Subcutaneous abdominal adipose tissue (tissue), 5 donors: ENCODE data around the gene RBMS1.

Source experiments
- H3K27ac ChIP-seq: one replicate; pipeline ENCODE4 v1.7.0; 2013; ENCODE audit warnings: low read depth, mild to moderate bottlenecking, inconsistent platforms, low read length, moderate library complexity
- H3K27me3 ChIP-seq, 5 donors: one replicate each; pipeline ENCODE4 v1.7.0; 2013; ENCODE audit warnings: low read length in 5 of 5, inconsistent platforms in 1 of 5; ENCODE audit not compliant: control insufficient read depth in 5 of 5, insufficient read depth in 4 of 5
- H3K36me3 ChIP-seq, 5 donors: one replicate each; pipeline ENCODE4 v1.7.0; 2013; ENCODE audit warnings: low read length in 5 of 5; ENCODE audit not compliant: control insufficient read depth in 5 of 5, insufficient read depth in 5 of 5
- H3K4me1 ChIP-seq, 5 donors: one replicate each; pipeline ENCODE4 v1.7.0; 2013; ENCODE audit warnings: low read length in 5 of 5, mild to moderate bottlenecking in 3 of 5, moderate library complexity in 1 of 5; ENCODE audit not compliant: control insufficient read depth in 5 of 5, insufficient read depth in 5 of 5
- H3K4me3 ChIP-seq, 5 donors: one replicate each; pipeline ENCODE4 v1.7.0; 2013; ENCODE audit warnings: low read length in 5 of 5, low read depth in 1 of 5
- H3K9ac ChIP-seq, 5 donors: one replicate each; pipeline ENCODE4 v1.7.0; 2013; ENCODE audit warnings: low read length in 5 of 5, mild to moderate bottlenecking in 4 of 5, moderate library complexity in 3 of 5
- H3K9me3 ChIP-seq, 5 donors: one replicate each; pipeline ENCODE4 v1.7.0; 2013; ENCODE audit warnings: low read length in 5 of 5; ENCODE audit not compliant: control insufficient read depth in 5 of 5
- donor health status: healthy.
- donor health status: healthy.
- donor health status: healthy.
- donor health status: healthy.
- donor health status: healthy.

RBMS1 gene

DNA sequence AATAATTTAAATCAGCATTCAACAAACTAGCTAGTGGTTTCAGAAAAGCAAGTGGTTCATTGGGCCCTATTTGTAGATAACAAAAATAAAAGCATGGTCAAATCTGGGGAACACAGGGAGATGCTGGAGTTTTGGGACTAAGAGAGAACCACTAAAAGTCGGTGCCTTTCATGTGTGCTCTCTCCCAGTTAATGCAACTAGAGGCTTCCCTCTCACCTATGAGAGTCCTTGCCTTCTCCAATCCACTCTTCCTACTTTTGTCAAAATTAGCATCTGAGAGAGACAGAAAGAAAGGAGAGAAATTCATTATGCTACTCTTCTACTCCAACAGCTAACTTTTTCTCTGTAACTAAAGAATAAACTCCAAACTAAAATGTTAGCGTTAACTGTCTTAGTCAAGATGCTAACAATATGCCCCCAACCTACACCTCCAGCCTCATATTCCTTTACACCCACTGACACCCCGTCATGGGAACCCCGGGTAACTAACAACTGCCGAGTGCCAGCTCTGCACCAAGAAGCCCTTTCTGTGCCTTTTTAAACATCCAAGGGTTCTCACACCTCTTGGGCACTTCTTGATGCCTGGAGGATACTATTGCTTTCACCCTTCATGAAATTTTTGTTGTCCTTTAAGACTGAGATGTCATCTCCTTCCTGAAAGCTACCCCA is 133.4 kb downstream of the RBMS1 start:
- peaks cover 0 to 4% (median 0%) of the 10 kb centered on the region in 5 donors for H3K36me3 ChIP-seq
- peaks cover 0 to 29% (median 23%) of the 10 kb centered on the region in 5 donors for H3K4me1 ChIP-seq
- no peaks in the 10 kb centered on the region for H3K27me3 ChIP-seq
- no peak overlapping the region for H3K4me3 ChIP-seq
- H3K9me3 ChIP-seq = peaks cover 0 to 2% (median 0%) of the 10 kb centered on the region in 5 donors
- H3K27ac ChIP-seq = no peak overlapping the region
- no peak overlapping the region for H3K9ac ChIP-seq

DNA sequence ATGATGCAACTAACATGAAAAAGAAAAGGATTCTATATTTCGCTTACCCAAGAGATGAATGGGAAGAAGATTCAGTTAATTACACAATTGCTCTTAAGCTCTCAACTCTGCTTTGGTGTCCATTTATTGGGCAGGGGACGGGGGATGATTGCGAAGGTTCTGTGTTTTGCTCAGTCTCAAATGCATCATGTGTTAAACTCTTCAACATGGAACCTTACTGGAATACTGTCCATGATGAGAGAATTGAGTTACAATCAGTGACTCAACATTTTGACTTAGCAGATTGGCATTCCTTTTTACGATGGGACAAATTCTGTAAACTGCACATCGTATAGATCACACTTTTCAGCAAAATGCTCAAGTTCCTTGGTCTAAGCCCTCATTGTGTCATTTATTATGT is 135.6 kb downstream of the RBMS1 start:
- H3K9me3 ChIP-seq = peaks cover 0 to 2% (median 0%) of the 10 kb centered on the region in 5 donors
- H3K4me1 ChIP-seq = peaks cover 0 to 11% (median 7%) of the 10 kb centered on the region in 5 donors

DNA sequence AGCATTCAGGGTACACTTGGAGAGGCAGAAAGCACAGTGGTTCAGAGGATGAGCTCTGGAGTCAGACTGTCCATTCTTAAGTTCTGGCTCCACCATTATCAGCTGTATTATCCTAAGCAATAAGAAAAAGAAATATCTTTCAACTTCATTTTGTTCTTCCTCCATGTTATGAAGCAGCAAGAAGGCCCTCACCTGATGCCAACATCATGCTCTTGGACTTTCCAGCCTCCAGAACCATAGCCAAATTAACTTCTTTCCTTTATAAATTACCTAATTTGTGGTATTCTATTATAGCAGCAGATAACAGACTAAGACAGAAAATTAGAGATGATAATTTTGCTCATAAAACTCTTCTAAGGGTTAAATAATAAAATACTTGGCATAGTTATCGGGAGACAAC is 137.1 kb downstream of the RBMS1 start:
- peaks cover 0 to 2% (median 0%) of the 10 kb centered on the region in 5 donors for H3K36me3 ChIP-seq
- H3K4me1 ChIP-seq = peaks cover 2 to 9% (median 8%) of the 10 kb centered on the region in 5 donors
- H3K9ac ChIP-seq = no peak overlapping the region
- peaks cover 0 to 2% (median 0%) of the 10 kb centered on the region in 5 donors for H3K9me3 ChIP-seq
- H3K27ac ChIP-seq = no peak overlapping the region
- H3K4me3 ChIP-seq = no peak overlapping the region
- no peaks in the 10 kb centered on the region for H3K27me3 ChIP-seq

More for the DNA sequence above, 135.6 kb downstream of the RBMS1 start:
- Histone ChIP-seq H3K36me3 (peaks cover 0 to 2% (median 0%) of the 10 kb centered on the region in 5 donors), H3K9ac (no peak overlapping the region), H3K4me3 (no peak overlapping the region), H3K27me3 (no peaks in the 10 kb centered on the region), H3K27ac (no peak overlapping the region)

DNA sequence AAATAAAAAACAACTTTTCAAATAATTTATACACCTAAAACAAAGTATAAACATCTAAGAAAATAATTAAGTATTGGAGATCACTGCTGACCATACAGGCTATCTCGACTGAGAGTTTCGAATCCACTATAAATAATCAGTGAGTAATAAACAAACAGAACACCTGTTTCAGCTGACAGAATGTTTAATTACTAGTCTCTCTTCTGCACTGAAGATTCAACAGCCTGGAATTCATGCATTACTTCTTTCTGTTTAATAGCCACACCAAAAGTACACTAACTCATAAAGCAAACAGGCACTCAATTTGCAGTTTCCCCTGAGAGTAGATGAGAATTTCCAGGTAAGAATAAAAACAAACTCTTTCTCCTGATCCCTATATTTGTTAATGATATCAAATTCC is 138.5 kb downstream of the RBMS1 start:
- Histone ChIP-seq H3K27me3 (no peaks in the 10 kb centered on the region), H3K4me1 (peaks cover 2 to 12% (median 10%) of the 10 kb centered on the region in 5 donors), H3K4me3 (no peak overlapping the region), H3K9ac (no peak overlapping the region), H3K27ac (no peak overlapping the region), H3K9me3 (peaks cover 0 to 2% (median 0%) of the 10 kb centered on the region in 5 donors), H3K36me3 (peaks cover 0 to 5% (median under 1%) of the 10 kb centered on the region in 5 donors)

DNA sequence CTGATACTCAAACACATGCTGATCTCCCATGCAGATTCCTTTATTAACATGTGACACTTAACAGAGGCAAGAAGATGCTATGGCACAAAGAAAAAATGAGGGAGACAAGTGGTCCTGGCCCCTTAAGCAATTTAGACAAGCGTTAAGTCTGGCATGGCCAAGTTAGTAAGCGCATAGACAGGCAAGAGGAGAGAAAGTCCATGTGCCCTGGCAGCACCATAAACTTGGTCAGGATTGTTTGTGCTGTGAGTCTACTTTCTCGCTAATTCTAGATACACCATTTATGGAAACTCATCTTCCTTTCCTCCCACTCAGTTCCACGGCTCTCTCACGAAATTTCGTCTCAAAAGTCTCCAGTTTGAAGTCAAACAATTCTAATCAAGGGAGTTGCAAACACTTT is 138.9 kb downstream of the RBMS1 start:
- H3K9me3 ChIP-seq = peaks cover 0 to 2% (median 0%) of the 10 kb centered on the region in 5 donors
- H3K36me3 ChIP-seq = peaks cover 0 to 9% (median 4%) of the 10 kb centered on the region in 5 donors
- no peak overlapping the region for H3K4me3 ChIP-seq
- H3K27me3 ChIP-seq = no peaks in the 10 kb centered on the region
- no peak overlapping the region for H3K27ac ChIP-seq
- no peak overlapping the region for H3K9ac ChIP-seq
- H3K4me1 ChIP-seq = peaks cover 2 to 12% (median 10%) of the 10 kb centered on the region in 5 donors

DNA sequence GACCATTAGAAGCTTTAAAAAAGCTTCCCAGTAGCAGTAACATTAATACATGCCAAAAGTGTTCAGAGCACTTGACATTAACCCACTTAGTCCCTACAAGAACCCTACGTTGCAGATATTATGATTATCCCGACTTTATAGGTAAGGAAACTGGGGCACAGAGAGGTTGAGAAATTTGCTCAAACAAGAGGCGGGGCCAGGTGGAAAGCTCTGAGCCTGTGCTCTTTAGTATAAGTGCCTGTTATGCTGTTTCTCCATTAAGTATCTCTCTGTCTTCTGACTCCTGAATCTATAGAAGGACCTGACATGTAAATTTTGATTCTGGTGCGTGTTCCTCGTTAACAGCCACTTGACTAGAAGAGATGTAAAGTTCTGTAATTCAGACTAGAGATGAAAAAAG is 139.8 kb downstream of the RBMS1 start:
- H3K9me3 ChIP-seq = peaks cover 0 to 2% (median 0%) of the 10 kb centered on the region in 5 donors
- H3K9ac ChIP-seq = no peak overlapping the region
- H3K27me3 ChIP-seq = no peaks in the 10 kb centered on the region
- no peak overlapping the region for H3K27ac ChIP-seq
- peaks cover 0 to 9% (median 4%) of the 10 kb centered on the region in 5 donors for H3K36me3 ChIP-seq
- H3K4me3 ChIP-seq = no peak overlapping the region
- H3K4me1 ChIP-seq = peaks cover 2 to 12% (median 10%) of the 10 kb centered on the region in 5 donors

DNA sequence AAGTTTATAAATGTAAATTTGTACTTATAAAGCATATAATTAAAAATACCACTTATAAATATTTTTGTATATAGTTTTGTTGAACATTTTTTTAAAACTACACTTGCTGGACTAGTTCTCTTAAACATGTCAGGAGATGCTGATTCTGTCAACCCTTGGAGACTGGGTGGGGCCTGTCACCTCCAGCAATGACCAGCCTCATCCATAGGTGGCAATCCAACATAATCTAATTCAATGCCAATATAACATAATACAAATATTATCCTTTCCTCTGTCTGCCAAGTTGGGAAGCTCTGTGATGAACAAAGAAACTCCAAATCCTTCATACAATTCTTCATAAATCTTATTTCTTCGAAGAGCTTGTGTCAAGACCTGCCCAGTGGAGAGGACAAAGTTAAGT is 140.4 kb downstream of the RBMS1 start:
- Histone ChIP-seq H3K4me3 (no peak overlapping the region), H3K36me3 (peaks cover 0 to 9% (median 4%) of the 10 kb centered on the region in 5 donors), H3K9me3 (peaks cover 0 to 2% (median 0%) of the 10 kb centered on the region in 5 donors), H3K27ac (no peak overlapping the region), H3K9ac (no peak overlapping the region), H3K27me3 (no peaks in the 10 kb centered on the region), H3K4me1 (peaks cover 2 to 12% (median 10%) of the 10 kb centered on the region in 5 donors)

DNA sequence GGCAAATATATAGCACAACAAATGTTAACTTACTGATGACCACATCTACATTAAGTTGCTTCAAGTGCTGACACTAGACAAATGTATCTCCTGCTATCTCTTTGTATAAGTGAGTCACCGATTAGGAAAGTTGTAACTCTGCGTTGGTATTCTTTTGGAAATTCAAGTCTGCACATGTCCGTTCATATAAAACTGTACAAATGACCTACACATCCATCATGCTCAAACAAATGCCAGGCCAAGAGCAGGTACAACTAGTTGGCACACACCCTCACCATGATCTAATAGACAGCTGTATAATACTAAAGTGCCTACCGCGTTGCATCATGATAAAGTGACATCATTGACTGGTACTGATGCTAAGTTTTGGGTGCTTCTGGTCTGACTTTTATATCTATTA is 141.1 kb downstream of the RBMS1 start:
- peaks cover 2 to 16% (median 10%) of the 10 kb centered on the region in 5 donors for H3K4me1 ChIP-seq
- no peaks in the 10 kb centered on the region for H3K27me3 ChIP-seq
- peaks cover 0 to 9% (median 4%) of the 10 kb centered on the region in 5 donors for H3K36me3 ChIP-seq
- no peak overlapping the region for H3K4me3 ChIP-seq
- H3K9ac ChIP-seq = no peak overlapping the region
- H3K27ac ChIP-seq = peak overlapping the region; percentile 28
- peaks cover 0 to 2% (median 0%) of the 10 kb centered on the region in 5 donors for H3K9me3 ChIP-seq

DNA sequence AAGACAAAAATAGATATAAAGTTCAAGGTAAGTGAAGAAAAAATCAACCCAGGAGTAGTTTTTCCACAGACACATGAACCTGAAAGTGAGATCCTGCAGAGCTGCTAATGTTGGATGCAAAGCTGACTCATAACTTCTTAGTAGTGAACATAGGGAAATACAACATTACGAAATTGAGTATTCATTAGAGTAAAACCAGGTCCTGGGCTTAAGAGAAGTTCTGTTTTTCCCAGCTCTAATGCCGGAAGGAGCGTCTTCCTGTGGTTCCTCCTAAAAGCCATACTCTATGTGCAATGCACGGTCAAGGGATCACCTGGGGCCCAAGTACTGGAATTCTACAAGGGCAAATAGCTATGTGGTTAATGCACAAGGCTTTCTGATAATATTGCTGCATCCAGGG is 141.7 kb downstream of the RBMS1 start:
- Histone ChIP-seq H3K27ac (peak overlapping the region; percentile 28), H3K4me1 (peaks cover 2 to 16% (median 10%) of the 10 kb centered on the region in 5 donors)

DNA sequence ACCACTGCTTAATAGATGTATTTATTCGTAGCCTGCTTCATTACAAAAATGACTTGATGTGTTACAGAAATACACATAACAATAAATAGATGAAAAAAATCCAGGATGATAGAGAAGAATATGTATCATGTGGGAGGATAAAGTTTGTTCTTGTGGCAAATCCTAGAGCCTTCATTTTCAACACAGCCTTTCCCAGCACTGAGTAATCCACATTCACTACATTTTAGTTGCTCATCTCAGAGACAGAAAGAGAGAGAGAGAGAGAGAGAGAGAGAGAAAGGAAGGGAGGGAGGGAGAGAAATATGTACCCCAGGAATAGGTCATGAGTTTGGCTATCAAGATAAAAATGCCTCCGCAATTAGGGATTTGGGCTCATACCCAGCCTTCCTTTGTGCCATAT is 144.3 kb downstream of the RBMS1 start:
- Histone ChIP-seq H3K9ac (no peak overlapping the region), H3K36me3 (peaks cover 0 to 8% (median 4%) of the 10 kb centered on the region in 5 donors), H3K27me3 (no peaks in the 10 kb centered on the region), H3K4me1 (peaks cover 2 to 26% (median 21%) of the 10 kb centered on the region in 5 donors), H3K27ac (no peak overlapping the region), H3K4me3 (no peak overlapping the region), H3K9me3 (no peaks in the 10 kb centered on the region)

More for the DNA sequence above, 141.7 kb downstream of the RBMS1 start:
- H3K36me3 ChIP-seq = peaks cover 0 to 9% (median 4%) of the 10 kb centered on the region in 5 donors
- no peak overlapping the region for H3K9ac ChIP-seq
- no peaks in the 10 kb centered on the region for H3K27me3 ChIP-seq
- no peak overlapping the region for H3K4me3 ChIP-seq
- peaks cover 0 to 2% (median 0%) of the 10 kb centered on the region in 5 donors for H3K9me3 ChIP-seq
